Activated CD4-positive, alpha-beta T cell treated with anti-CD3 and anti-CD28 coated beads for 24 hours (primary cell): ENCODE data around the gene NBPF19.
A peak's percentile ranks its signal among the peaks of the same experiment; 100 is the strongest.
"Not testable (repeated sequence)": the region's sequence is repeated elsewhere in the genome, so short reads cannot be mapped to it uniquely, and the experiment has no call there.

Source experiments
- DNase-seq, 2 donors: peaks; one replicate each; pipeline ENCODE4 v3.0.0-alpha.2; 2020; ENCODE audit warnings: low read depth in 2 of 2

The NBPF19 gene, protein sequence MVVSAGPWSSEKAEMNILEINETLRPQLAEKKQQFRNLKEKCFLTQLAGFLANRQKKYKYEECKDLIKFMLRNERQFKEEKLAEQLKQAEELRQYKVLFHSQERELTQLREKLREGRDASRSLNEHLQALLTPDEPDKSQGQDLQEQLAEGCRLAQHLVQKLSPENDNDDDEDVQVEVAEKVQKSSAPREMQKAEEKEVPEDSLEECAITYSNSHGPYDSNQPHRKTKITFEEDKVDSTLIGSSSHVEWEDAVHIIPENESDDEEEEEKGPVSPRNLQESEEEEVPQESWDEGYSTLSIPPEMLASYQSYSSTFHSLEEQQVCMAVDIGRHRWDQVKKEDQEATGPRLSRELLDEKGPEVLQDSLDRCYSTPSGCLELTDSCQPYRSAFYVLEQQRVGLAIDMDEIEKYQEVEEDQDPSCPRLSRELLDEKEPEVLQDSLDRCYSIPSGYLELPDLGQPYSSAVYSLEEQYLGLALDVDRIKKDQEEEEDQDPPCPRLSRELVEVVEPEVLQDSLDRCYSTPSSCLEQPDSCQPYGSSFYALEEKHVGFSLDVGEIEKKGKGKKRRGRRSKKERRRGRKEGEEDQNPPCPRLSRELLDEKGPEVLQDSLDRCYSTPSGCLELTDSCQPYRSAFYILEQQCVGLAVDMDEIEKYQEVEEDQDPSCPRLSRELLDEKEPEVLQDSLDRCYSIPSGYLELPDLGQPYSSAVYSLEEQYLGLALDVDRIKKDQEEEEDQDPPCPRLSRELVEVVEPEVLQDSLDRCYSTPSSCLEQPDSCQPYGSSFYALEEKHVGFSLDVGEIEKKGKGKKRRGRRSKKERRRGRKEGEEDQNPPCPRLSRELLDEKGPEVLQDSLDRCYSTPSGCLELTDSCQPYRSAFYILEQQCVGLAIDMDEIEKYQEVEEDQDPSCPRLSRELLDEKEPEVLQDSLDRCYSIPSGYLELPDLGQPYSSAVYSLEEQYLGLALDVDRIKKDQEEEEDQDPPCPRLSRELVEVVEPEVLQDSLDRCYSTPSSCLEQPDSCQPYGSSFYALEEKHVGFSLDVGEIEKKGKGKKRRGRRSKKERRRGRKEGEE (N-terminal part only)

DNA sequence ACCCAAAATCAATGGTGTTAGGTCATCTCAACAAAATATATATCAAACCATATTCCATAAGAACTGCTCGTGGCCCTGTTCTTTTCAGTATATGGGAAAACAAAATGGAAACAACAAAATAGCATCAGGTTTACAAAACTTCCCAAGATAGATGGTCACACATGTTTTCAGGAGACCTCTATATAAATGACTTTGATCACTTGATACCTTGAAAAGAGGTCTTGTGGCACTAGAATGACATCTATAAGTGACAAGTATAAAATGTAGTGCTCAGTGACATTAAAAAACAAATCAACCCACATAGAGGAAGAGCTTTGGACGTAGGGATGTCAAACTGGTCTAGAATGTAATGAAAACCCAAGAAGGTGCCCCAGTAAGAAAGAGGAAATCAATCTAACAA, at the start of gene NBPF19:
NBPF19 (plus strand) TSS at position 301 of the 400 bp plus-strand sequence. CDS start 888 bp downstream, outside the sequence.
- DNase-seq: not testable (repeated sequence)

DNA sequence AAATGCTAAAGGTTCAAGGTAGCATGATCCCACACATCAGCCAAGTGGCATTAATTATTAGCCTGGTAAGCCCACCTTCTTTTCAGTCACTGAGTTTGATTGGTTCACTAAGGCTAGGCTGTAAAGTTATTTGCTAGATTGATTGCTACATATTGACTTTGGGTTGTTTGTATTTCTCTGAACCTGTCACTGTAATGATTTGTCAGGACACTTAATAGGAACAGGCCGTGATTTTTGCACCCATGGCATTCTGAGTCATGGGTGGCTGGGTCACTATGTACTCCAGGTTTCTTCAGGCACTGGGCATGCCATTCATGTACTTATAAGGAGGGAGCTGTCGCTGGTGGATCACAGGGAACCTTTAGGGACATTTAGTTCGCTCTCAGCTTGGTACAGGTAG, 46.5 kb upstream of the NBPF19 start:
- not testable (repeated sequence) for DNase-seq

DNA sequence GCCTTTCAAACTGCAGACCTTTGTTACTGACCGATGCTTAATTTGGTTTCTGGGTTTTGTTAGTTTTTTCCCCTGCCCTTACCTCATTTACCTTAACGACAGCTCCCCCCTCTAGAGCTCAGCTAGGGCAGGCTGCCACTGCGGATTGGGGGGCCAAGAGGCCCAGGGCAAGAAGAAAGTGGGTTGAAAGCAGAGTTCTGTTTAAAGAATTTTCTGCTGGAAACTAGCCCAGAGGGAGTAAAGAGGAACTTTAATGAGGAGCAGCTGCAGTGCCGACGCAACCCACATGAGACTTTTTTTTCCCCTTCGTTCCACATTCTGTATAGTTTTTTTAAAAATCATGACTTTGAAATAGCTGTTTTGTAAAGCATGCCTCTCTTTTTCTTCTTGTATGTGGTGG, 29.4 kb upstream of the NBPF19 start:
- not testable (repeated sequence) for DNase-seq

DNA sequence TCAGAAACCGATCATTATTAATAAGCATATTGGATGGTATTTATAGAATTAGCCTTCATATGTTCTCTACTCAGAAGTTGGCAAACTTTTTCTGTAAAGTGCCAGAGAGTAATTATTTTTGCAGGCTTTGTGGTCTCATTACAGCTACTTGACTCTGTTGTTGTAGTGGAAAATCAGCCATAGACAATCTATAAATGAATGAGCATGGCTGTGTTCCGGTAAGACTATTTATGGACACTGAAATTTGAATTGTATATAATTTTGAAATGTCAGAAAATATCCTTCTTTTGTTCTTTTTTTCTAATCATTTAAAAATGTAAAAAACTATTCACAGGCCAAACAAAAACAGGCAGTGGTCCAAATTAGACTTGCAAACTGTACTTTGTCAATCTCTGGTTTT, 22.6 kb upstream of the NBPF19 start:
- not testable (repeated sequence) for DNase-seq

DNA sequence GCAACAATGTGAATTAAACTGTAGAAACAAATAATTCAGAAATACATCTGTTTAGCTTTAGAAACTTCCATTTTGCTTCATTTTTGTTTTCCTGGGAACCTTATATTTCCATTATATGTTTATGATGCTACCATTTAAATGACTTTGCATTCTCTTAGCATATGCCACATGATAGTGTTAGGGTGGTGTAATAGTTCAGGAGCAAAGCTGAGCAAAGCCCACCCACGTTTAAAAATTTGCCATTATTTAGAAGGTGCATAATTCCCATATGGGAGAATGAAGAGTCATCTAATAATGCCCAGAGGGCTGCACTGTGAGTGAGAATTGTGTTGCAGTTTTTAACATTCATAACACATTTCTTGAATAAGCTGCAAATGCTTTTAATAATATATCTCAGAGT, 22.2 kb upstream of the NBPF19 start:
- not testable (repeated sequence) for DNase-seq

DNA sequence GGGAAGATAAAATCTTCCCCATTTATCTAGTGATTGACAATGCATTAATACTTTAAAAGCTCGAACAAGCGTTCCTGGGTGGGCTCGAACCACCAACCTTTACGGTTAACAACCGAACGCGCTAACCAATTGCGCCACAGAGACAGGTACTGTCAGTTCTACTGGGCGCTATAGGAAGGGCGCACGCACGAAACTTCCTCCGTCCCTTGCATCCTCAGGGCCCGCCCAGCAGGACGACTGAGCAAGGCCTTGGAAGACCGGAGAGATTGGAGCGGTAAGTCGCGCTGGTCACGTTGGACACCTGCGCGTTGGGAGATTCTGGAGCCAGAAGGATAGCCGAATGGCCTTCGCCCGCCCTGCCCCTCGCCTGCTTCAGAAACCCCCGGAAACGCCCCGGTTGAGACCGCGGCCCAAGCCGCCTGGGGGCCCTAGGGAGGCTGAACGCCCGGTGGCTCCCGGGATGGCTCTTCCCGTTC, 83.5 kb downstream of the NBPF19 start:
- peak; percentile 53 to 63 for DNase-seq

DNA sequence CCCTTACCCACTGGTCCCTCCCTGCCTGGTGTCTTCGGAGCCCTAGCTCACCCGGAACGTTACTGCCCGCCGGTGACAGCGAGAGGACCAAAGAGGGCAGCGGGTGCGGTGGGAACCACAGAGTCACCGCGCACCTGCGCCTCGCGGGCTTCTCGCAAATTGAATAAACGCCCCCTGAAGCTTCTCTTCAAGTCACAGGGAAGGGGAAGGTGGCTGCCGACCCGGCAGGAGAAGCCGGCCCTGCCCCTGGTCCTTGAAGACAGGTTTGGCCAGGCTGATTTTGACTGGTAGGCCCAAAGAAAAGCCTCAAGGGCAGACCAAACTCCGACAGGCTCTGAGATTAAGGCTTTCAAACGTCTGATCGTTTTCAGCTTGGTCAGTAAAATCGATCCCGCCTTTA, 87.0 kb downstream of the NBPF19 start:
- DNase-seq: not testable (repeated sequence)

DNA sequence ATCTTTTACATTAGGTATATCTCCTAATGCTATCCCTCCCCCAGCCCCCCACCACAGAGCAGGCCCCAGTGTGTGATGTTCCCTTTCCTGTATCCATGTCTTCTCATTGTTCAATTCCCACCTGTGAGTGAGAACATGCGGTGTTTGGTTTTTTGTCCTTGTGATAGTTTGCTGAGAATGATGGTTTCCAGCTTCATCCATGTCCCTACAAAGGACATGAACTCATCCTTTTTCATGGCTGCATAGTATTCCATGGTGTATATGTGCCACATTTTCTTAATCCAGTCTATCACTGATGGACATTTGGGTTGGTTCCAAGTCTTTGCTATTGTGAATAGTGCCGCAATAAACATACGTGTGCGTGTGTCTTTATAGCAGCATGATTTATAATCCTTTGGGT, 90.6 kb downstream of the NBPF19 start:
- not testable (repeated sequence) for DNase-seq

DNA sequence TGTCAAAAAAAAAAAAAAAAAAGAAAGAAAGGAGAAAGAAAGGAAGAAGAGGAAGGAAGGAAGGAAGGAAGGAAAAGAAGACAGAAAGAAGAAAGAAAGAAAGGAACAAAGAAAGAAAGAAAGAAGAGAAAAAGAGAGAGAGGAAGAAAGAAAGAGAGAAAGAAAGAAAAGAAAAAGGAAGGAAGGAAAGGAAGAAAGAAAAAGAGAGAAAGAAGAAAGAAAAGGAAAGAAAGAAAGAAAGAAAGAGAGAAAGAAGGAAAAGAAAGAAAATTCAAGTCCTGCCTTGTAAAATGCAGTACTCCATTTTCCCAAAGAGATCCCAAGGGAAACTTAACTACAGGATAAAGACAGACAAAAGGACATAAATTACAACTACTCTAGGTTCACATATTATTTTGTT, 97.9 kb downstream of the NBPF19 start:
- DNase-seq: not testable (repeated sequence)

DNA sequence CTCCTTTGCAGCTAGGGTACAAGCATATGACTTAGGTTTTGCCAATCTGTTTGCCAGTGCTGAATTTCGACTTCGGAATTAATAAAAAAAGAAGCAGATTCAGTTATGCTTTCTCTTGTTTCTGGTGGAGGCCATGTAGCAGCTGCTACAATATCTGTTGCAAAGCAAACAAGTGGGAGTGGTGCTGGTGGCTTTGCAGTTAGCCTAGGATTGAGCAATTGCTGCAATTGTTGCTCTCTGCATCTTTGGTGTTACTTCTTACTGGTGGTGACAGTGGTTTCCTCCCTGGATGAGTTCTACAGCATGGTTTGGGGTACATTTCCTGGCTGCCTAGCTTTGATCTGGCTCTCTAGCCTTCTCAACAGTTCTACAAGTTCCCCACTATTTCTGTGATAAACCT, 110.7 kb downstream of the NBPF19 start:
- DNase-seq: not testable (repeated sequence)
